GM19043 (cell line): Measurements from ENCODE around the gene RAB11FIP4.

Source experiments
- ATAC-seq: cut with Tn5 transposase; IDR thresholded peaks from one replicate; pipeline ENCODE4 v1.9.1; 2021; ENCODE audit warnings: low read depth; ENCODE audit not compliant: unreplicated experiment

RAB11FIP4 gene

GRCh38 chr17:31534223-31534888, 142.9 kb downstream of the RAB11FIP4 start:
- no peak for ATAC-seq

DNA sequence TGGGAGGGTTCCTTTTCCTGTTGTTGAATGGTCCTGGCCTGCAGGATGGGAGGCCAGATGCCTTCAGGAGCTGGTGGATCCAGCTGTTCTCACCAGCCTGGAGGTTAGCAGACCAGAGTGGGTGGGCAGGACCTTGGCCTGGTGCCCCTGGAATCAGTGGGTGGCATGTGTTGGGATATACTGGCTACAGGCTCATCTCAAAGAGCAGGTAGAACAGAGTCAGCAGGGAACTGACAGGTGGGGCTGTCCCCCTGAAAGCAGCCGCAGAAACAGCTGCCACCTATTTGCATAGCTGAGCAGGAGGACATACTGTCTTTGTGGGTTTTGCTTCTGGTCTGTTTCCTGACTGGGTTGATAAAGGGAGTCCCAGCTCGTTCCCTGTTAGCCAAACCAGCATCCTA, 144.1 kb downstream of the RAB11FIP4 start:
- ATAC-seq = peak; percentile 77

DNA sequence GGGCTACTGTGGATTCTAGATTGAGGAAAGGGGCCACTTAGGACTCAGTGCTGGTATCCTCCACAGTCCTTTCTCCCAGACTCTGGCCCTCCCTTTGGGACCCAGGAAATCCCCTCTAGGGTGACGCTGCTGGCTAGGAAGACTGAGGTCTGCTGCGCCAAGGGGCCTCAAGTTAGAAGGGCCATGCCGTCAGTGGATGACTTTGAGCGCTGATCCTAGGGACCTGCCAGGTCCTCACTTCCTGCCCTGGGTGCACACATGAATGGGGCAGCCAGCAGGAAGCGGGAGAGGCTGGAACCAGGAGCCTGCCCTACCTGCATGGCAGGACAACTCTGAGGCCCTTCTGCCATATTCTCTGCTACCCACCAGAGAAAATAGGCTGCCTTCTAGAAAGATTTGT, 145.0 kb downstream of the RAB11FIP4 start:
- no peak for ATAC-seq

DNA sequence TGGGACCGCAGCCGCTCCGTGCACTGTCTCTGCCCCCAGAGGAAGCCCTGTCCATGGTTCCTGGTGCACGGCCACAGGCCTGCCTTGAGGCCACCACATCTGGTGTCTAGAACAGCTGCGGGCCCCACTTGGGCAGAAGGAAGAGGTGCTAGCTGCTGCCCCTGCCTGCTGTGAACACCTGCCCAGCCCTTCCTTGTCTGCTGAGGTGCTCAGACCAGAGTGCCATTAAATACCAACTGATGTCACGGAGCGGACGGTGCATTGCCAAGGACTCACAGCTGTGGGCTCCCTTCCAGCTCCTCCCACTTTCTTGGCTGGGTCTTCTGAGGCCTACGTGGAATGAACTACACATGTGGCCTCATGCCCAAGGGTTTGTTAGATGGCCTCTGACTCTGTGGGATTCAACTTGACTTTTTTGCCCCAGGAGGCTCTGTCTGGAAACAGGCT, 146.1 kb downstream of the RAB11FIP4 start:
- no peak for ATAC-seq

GRCh38 chr17:31538080-31538762, 146.7 kb downstream of the RAB11FIP4 start:
- peak; percentile 55 for ATAC-seq

- ATAC-seq = no peak
These were observed 149.3 kb downstream of the RAB11FIP4 start for GRCh38 chr17:31540602-31541307.

DNA sequence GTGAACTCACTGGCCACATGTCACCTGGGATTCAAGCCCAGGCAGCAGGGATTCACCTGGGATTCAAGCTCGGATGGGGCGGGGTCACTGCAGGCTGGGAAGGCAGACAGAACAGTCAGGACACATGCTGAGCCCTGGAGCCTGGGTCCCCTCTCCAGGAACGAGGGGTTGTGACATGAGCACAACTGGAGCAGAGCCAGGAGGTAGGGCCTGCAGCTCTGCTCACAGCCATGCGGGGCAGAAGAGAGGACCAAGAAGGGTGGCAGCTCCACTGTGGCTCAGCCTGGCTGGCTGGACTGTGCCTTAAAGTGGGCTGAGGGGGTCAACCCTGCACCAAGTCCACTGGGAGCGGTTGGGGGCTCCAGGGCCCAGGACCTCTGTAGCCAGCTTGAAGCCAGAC, 150.1 kb downstream of the RAB11FIP4 start:
- no peak for ATAC-seq

GRCh38 chr17:31544186-31544585, 152.7 kb downstream of the RAB11FIP4 start:
- ATAC-seq = no peak

DNA sequence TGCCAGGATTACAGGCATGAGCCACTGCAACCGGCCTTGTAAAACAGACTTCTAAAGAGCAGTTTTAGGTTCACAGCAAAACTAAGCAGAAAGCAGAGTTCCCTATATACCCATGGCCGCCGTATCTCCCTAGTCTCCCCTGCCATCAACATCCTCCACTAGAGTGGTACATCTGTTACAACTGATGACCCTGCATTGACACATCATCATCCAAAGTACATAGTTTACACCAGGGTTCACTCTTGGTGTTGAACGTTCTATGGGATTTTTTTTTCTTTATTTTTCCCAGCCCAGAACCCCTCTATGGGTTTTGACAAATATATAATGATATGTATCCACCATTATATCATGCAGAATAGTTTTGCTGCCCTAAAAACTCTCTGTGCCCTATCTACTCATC, 155.2 kb downstream of the RAB11FIP4 start:
- ATAC-seq = no peak

DNA sequence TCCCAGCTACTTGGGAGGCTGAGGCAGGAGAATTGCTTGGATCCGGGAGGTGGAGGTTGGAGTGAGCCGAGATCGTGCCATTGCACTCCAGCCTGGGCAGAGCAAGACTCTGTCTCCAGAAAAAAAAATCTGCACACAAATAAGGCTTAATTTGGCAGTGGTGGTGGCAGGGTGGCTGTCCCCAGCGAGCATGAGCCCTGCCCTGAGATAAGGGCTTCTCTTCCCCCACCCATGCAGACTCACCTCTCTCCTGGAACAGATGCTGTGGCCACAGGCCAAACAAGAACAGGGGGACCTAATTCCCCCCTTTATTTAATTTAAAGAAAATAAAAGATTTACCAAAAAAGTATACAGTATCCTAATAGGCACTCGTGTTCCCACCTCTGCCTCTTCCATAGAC, 157.2 kb downstream of the RAB11FIP4 start:
- ATAC-seq = no peak

- ATAC-seq = no peak
These were observed 157.6 kb downstream of the RAB11FIP4 start for GRCh38 chr17:31549121-31549524.

DNA sequence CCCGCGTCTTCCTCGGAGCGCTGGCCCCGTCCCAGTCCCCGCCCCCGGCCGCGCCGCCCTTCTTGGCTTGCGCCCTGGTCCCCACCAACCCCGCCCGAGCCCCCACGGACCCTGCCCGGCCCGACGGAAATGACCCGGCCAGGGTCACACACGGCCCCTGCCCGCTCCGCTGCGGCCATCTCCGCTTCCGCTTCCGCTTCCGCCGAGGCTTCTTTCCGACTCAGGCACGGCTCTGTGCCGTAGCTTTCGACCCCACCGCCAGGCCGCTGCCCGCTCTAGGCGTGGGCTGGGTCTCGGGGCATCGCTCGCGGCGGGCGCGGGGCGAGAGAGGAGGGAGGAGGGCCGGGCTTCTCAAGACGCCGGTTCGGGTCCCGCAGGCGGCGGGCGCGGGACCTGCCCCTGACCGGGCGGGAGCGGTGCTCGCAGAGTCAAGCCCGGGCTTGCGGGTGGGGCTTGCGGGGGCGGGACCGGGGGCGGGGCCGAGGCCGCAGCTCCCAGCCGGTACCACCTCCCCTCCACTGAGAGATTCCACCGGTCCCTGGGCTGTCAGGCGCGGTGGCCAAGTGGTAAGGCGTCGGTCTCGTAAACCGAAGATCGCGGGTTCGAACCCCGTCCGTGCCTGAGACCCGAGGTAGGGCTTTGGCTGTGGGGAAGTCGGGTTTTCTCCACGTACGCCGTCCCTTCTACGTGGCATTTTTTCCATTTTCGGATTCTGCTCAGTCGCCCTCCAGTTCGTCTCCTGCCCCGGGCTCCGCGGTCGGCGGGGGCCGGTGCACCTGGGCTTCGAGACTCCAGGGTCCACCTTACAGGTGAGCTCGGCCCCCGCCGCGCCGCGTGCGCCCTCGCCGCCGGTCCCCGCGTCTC, 158.3 kb downstream of the RAB11FIP4 start:
- peak; percentile 61 for ATAC-seq

GRCh38 chr17:31550389-31551056, 159.0 kb downstream of the RAB11FIP4 start:
- no peak for ATAC-seq

- no peak for ATAC-seq
These were observed 161.1 kb downstream of the RAB11FIP4 start for GRCh38 chr17:31552568-31552967.

DNA sequence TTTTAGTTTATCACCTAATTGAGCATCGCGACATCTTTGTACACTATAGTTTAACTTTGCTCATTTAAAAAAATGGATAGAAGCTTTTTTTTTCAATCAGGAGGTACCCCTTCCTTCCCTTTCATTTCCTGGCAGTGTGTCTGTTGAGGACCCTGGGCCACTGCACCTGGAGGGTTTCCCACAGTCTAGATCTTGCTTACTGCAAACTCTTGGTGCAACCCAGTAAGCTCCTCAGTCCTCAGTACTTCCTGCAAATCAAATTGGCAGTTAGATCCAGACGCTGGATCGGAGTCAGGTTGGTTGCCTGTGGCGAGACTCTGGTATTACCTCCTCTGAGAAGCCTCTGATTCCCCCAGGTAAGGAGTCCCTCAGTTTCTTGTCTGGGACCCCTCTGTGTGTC, 162.0 kb downstream of the RAB11FIP4 start:
- no peak for ATAC-seq

GRCh38 chr17:31554930-31555329, 163.5 kb downstream of the RAB11FIP4 start:
- ATAC-seq = no peak

GRCh38 chr17:31556969-31557645, 165.6 kb downstream of the RAB11FIP4 start:
- no peak for ATAC-seq

GRCh38 chr17:31558748-31559583, 167.5 kb downstream of the RAB11FIP4 start:
- no peak for ATAC-seq
